Astrocyte (in vitro differentiated cells and primary cell): ENCODE measurements around the gene CFTR.

ENCODE experiments used
- CTCF ChIP-seq: IDR thresholded peaks from 2 replicates; pipeline ENCODE4 v1.5.1; 2011; ENCODE audit warnings: low read depth, mild to moderate bottlenecking, inconsistent platforms, low read length, moderate library complexity; ENCODE audit not compliant: insufficient read depth
- EZH2 ChIP-seq: IDR thresholded peaks from 2 replicates; pipeline ENCODE4 v1.6.1; 2012; ENCODE audit warnings: mild to moderate bottlenecking, low read length, inconsistent platforms; ENCODE audit not compliant: insufficient read depth

GRCh38 chr7:117493460-117493859 is 13.6 kb downstream of the CFTR start:
- no peak for TF ChIP-seq EZH2
- no peak for TF ChIP-seq CTCF
